HCT116 (cell line): ENCODE measurements around the gene NTMT2. TPM values are rescaled to one million over a fixed set of nuclear protein-coding genes. Genes with fewer than 3 reads are reported as not detected.

ENCODE experiments used
- ATAC-seq: fragments of 200-7000 bp; cut with Tn5 transposase; 2 replicates; pipeline ENCODE4 v1.9.1; 2020; ENCODE audit warnings: mild to moderate bottlenecking, moderate library complexity
- BruUV-seq: library from RNA; stranded (reverse); fragments of 400-500 nt; replicated peaks from 2 replicates; lab custom pipeline; 2021; lab: Mats Ljungman, UMichigan
- CTCF ChIA-PET: fragments of 300-600 bp; sonication (Branson Sonifier 250); formaldehyde crosslinking; loops from one replicate; lab custom pipeline; 2021; ENCODE audit warnings: antibody characterized with exemption; lab: Charles Lee
- POLR2A ChIA-PET: fragments of 300-600, 350-600 bp; sonication (Branson Sonifier 250); formaldehyde crosslinking; loops from one replicate; lab custom pipeline; 2021; ENCODE audit warnings: antibody characterized with exemption; lab: Charles Lee
- RAD21 ChIA-PET, 2 experiments: fragments of 300-600 bp; sonication (Branson Sonifier 250); formaldehyde crosslinking; loops; one replicate each; lab custom pipeline; 2023; ENCODE audit warnings: low total read pairs in 2 of 2; ENCODE audit not compliant: uncharacterized antibody in 2 of 2, unreplicated experiment in 2 of 2, low non-redundant PET in 1 of 2; lab: Charles Lee
- DNase-seq: peaks from one replicate; pipeline ENCODE4 v3.0.0-alpha.2; 2010; ENCODE audit warnings: low read depth, low spot score
- H2AFZ ChIP-seq: fragments of 200-600 bp; shearing (Covaris generic), sonication (generic); 2 replicates; pipeline ENCODE4 v1.6.1; 2017; ENCODE audit warnings: low read depth, mixed run types, mixed read lengths, antibody characterized with exemption, low read length; ENCODE audit not compliant: poor library complexity, severe bottlenecking
- H3K27ac ChIP-seq: 2 replicates; pipeline ENCODE4 v1.5.1; 2012; ENCODE audit warnings: low read depth, low read length
- H3K27me3 ChIP-seq: fragments of 200-600 bp; sonication (generic); 2 replicates; pipeline ENCODE4 v1.6.1; 2016; ENCODE audit warnings: mixed run types, low read length, mixed read lengths; ENCODE audit not compliant: insufficient read depth
- H3K36me3 ChIP-seq, 2 experiments: fragments of 200-500 bp in 1 of 2; fragments of 200-600 bp in 1 of 2; sonication (Bioruptor generic) in 1 of 2; sonication (generic) in 1 of 2; 2 replicates each; pipeline versions ENCODE4 v1.5.1 to v1.6.1; 2014 to 2016; ENCODE audit warnings: low read length in 2 of 2, inconsistent platforms in 1 of 2, mixed read lengths in 1 of 2, mixed run types in 1 of 2; ENCODE audit not compliant: insufficient read depth in 2 of 2, control insufficient read depth in 1 of 2
- H3K4me1 ChIP-seq, 2 experiments: fragments of 200-600 bp in 1 of 2; sonication (generic) in 1 of 2; 2 replicates each; pipeline versions ENCODE4 v1.5.1 to v1.6.1; 2012 to 2017; ENCODE audit warnings: low read length in 2 of 2, inconsistent platforms in 1 of 2, mild to moderate bottlenecking in 1 of 2, mixed read lengths in 1 of 2, mixed run types in 1 of 2, moderate library complexity in 1 of 2; ENCODE audit not compliant: insufficient read depth in 2 of 2, control insufficient read depth in 1 of 2
- H3K4me2 ChIP-seq: fragments of 200-600 bp; sonication (generic); 2 replicates; pipeline ENCODE4 v1.6.1; 2017; ENCODE audit warnings: mixed run types, low read length, mixed read lengths
- H3K4me3 ChIP-seq, 2 experiments: fragments of 200-600 bp in 1 of 2; sonication (generic) in 1 of 2; replicated peaks in 1 of 2; 2 replicates each; pipeline ENCODE4 v1.5.1; 2011 to 2016; ENCODE audit warnings: low read length in 2 of 2, control low read depth in 1 of 2, low read depth in 1 of 2, mild to moderate bottlenecking in 1 of 2, mixed read lengths in 1 of 2, mixed run types in 1 of 2
- H3K79me2 ChIP-seq: fragments of 200-600 bp; sonication (generic); 2 replicates; pipeline ENCODE4 v1.6.1; 2017; ENCODE audit warnings: mild to moderate bottlenecking, mixed run types, low read length, moderate library complexity, mixed read lengths; ENCODE audit not compliant: insufficient read depth
- H3K9ac ChIP-seq: fragments of 200-600 bp; sonication (generic); 2 replicates; pipeline ENCODE4 v1.6.1; 2016; ENCODE audit warnings: low read length, mixed read lengths
- H3K9me2 ChIP-seq: fragments of 200-600 bp; sonication (generic), shearing (Covaris generic); 2 replicates; pipeline ENCODE4 v1.6.1; 2017; ENCODE audit warnings: mixed run types, mild to moderate bottlenecking, moderate library complexity; ENCODE audit not compliant: insufficient read depth
- H3K9me3 ChIP-seq, 2 experiments: fragments of 200-500 bp in 1 of 2; fragments of 200-600 bp in 1 of 2; sonication (Bioruptor generic) in 1 of 2; sonication (generic) in 1 of 2; 2 replicates each; pipeline ENCODE4 v1.6.1; 2014 to 2017; ENCODE audit warnings: low read length in 2 of 2, mixed read lengths in 2 of 2, inconsistent platforms in 1 of 2, low read depth in 1 of 2, mild to moderate bottlenecking in 1 of 2, mixed run types in 1 of 2, moderate library complexity in 1 of 2; ENCODE audit not compliant: control insufficient read depth in 1 of 2, insufficient read depth in 1 of 2
- H4K20me1 ChIP-seq: fragments of 200-600 bp; sonication (generic), shearing (Covaris generic); 2 replicates; pipeline ENCODE4 v1.6.1; 2017; ENCODE audit warnings: mixed run types, mild to moderate bottlenecking, moderate library complexity; ENCODE audit not compliant: insufficient read depth
- CBX3 ChIP-seq: IDR thresholded peaks from 2 replicates; pipeline ENCODE4 v1.6.1; 2012; ENCODE audit warnings: low read depth
- CEBPB ChIP-seq: IDR thresholded peaks from 2 replicates; pipeline ENCODE4 v1.6.1; 2012; ENCODE audit warnings: low read depth
- JUND ChIP-seq: IDR thresholded peaks from 2 replicates; pipeline ENCODE4 v1.6.1; 2012
- POLR2A ChIP-seq: IDR thresholded peaks from 2 replicates; pipeline ENCODE4 v1.7.0; 2011; ENCODE audit warnings: borderline replicate concordance; ENCODE audit not compliant: insufficient read depth, insufficient read length; ENCODE audit errors: extremely low read depth
- POLR2AphosphoS5 ChIP-seq: IDR thresholded peaks from 2 replicates; pipeline ENCODE4 v1.6.1; 2011; ENCODE audit warnings: mild to moderate bottlenecking, low read depth, low read length, moderate library complexity
- RAD21 ChIP-seq: IDR thresholded peaks from 2 replicates; pipeline ENCODE4 v1.6.1; 2012; ENCODE audit warnings: low read depth, mild to moderate bottlenecking
- SP1 ChIP-seq: IDR thresholded peaks from 2 replicates; pipeline ENCODE4 v1.6.1; 2012; ENCODE audit warnings: low read depth
- SRF ChIP-seq: IDR thresholded peaks from 2 replicates; pipeline ENCODE4 v1.6.1; 2012; ENCODE audit warnings: low read depth
- TCF7L2 ChIP-seq: IDR thresholded peaks from 2 replicates; pipeline ENCODE4 v1.7.0; 2011; ENCODE audit warnings: borderline replicate concordance, inconsistent platforms; ENCODE audit not compliant: insufficient read depth, insufficient read length; ENCODE audit errors: extremely low read depth
- ZNF274 ChIP-seq: fragments of 200-500 bp; sonication (Bioruptor generic); IDR thresholded peaks from 2 replicates; pipeline ENCODE4 v1.6.1; 2014; ENCODE audit warnings: mild to moderate bottlenecking, low read depth, low read length, inconsistent platforms
- intact Hi-C: fragments of 100-400 bp; cut with micrococcal nuclease; formaldehyde crosslinking; loops from 2 replicates; pipeline ENCODE4 v1.10.0; 2022
- total RNA-seq: library from RNA; stranded (reverse); gene quantifications from one replicate; pipeline ENCODE4 v1.2.1, GENCODE V29; 2021; ENCODE audit not compliant: unreplicated experiment
- TF ChIP-seq, protein P1 (sequence below): IDR thresholded peaks from 2 replicates; pipeline ENCODE4 v1.6.1; 2011; ENCODE audit warnings: mild to moderate bottlenecking, low read length, moderate library complexity; ENCODE audit not compliant: insufficient replicate concordance; ENCODE audit errors: extremely low read depth
- TF ChIP-seq, protein P2 (sequence below): IDR thresholded peaks from 2 replicates; pipeline ENCODE4 v1.6.1; 2012
- TF ChIP-seq, protein P3 (sequence below): IDR thresholded peaks from 2 replicates; pipeline ENCODE4 v1.6.1; 2012; ENCODE audit warnings: low read depth
- TF ChIP-seq, protein P4 (sequence below): IDR thresholded peaks from 2 replicates; pipeline ENCODE4 v1.6.1; 2012

Gene NTMT2
- total RNA-seq, 1 experiment from 2014 or later, result not detected

DNA sequence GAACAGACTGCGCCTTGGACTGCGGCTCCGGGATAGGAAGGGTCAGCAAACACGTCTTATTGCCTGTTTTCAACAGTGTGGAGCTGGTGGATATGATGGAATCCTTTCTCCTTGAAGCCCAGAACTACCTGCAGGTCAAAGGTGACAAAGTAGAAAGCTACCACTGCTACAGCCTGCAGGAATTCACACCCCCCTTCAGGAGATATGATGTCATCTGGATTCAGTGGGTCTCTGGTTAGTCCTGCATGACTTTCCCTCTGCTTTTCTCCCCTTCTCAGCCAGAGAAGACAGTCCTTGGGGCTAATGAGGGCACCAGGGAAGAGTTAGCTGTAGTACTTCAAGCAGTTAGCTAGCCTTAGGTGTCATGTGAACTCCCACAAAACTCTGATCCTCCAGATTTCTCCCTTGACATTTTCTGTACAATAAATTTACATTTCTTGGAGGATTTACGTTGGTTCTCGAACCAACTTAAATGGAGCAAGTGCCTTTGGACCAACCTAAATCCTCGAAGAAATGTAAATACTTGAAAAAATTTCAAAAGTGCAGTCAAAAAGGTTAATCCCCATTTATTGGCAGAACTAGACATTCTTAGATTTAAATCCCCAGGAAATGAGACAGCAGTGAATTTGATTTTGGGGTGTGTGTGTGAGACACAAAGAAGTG lies 20.9 kb downstream of the NTMT2 start:
- H4K20me1 ChIP-seq, result no peaks in the 10 kb centered on the region
- no peaks in the 10 kb centered on the region for H3K9me3 ChIP-seq
- H3K27me3 ChIP-seq, result no peaks in the 10 kb centered on the region
- H3K4me1 ChIP-seq, result peaks cover 4 to 6% of the 10 kb centered on the region in 2 experiments; a peak in 3 of 4 replicates
- ATAC-seq, result no peak
- H3K79me2 ChIP-seq, result no peaks in the 10 kb centered on the region
- DNase-seq, result no peak
- BruUV-seq, result no TSS peak
- intact Hi-C loops, result no loop called here
- POLR2A ChIA-PET, result no interaction called here
- H3K9ac ChIP-seq, result no peak overlapping the region
- CTCF ChIA-PET, result no interaction called here
- H3K27ac ChIP-seq, result no peak overlapping the region
- H2AFZ ChIP-seq, result no peak overlapping the region
- no peaks in the 10 kb centered on the region for H3K9me2 ChIP-seq
- no peak overlapping the region for H3K4me2 ChIP-seq
- H3K36me3 ChIP-seq, result no peaks in the 10 kb centered on the region
- no peak overlapping the region for H3K4me3 ChIP-seq
- RAD21 ChIA-PET, result no interaction called here
- TF ChIP-seq, protein P1, sequence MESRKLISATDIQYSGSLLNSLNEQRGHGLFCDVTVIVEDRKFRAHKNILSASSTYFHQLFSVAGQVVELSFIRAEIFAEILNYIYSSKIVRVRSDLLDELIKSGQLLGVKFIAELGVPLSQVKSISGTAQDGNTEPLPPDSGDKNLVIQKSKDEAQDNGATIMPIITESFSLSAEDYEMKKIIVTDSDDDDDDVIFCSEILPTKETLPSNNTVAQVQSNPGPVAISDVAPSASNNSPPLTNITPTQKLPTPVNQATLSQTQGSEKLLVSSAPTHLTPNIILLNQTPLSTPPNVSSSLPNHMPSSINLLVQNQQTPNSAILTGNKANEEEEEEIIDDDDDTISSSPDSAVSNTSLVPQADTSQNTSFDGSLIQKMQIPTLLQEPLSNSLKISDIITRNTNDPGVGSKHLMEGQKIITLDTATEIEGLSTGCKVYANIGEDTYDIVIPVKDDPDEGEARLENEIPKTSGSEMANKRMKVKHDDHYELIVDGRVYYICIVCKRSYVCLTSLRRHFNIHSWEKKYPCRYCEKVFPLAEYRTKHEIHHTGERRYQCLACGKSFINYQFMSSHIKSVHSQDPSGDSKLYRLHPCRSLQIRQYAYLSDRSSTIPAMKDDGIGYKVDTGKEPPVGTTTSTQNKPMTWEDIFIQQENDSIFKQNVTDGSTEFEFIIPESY, result no peak
- no peak for TF ChIP-seq POLR2A
- TF ChIP-seq, protein P2, sequence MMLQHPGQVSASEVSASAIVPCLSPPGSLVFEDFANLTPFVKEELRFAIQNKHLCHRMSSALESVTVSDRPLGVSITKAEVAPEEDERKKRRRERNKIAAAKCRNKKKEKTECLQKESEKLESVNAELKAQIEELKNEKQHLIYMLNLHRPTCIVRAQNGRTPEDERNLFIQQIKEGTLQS, result no peak
- TF ChIP-seq RAD21, result no peak
- TF ChIP-seq TCF7L2, result no peak
- TF ChIP-seq POLR2AphosphoS5, result no peak
- TF ChIP-seq, protein P3, sequence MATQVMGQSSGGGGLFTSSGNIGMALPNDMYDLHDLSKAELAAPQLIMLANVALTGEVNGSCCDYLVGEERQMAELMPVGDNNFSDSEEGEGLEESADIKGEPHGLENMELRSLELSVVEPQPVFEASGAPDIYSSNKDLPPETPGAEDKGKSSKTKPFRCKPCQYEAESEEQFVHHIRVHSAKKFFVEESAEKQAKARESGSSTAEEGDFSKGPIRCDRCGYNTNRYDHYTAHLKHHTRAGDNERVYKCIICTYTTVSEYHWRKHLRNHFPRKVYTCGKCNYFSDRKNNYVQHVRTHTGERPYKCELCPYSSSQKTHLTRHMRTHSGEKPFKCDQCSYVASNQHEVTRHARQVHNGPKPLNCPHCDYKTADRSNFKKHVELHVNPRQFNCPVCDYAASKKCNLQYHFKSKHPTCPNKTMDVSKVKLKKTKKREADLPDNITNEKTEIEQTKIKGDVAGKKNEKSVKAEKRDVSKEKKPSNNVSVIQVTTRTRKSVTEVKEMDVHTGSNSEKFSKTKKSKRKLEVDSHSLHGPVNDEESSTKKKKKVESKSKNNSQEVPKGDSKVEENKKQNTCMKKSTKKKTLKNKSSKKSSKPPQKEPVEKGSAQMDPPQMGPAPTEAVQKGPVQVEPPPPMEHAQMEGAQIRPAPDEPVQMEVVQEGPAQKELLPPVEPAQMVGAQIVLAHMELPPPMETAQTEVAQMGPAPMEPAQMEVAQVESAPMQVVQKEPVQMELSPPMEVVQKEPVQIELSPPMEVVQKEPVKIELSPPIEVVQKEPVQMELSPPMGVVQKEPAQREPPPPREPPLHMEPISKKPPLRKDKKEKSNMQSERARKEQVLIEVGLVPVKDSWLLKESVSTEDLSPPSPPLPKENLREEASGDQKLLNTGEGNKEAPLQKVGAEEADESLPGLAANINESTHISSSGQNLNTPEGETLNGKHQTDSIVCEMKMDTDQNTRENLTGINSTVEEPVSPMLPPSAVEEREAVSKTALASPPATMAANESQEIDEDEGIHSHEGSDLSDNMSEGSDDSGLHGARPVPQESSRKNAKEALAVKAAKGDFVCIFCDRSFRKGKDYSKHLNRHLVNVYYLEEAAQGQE, result no peak
- TF ChIP-seq JUND, result no peak
- TF ChIP-seq, protein P4, sequence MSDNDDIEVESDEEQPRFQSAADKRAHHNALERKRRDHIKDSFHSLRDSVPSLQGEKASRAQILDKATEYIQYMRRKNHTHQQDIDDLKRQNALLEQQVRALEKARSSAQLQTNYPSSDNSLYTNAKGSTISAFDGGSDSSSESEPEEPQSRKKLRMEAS, result no peak
- no peak for TF ChIP-seq CEBPB
- no peak for TF ChIP-seq SRF
- no peak for TF ChIP-seq SP1
- TF ChIP-seq ZNF274, result no peak
- TF ChIP-seq CBX3, result no peak
